ENCODE results near the gene ARIH2. TPM values are rescaled to one million over a fixed set of nuclear protein-coding genes. Genes with fewer than 3 reads are reported as not detected.

The ARIH2 gene
- total RNA-seq, 2 donors from 2014 or later: 70.9 to 125 TPM

DNA sequence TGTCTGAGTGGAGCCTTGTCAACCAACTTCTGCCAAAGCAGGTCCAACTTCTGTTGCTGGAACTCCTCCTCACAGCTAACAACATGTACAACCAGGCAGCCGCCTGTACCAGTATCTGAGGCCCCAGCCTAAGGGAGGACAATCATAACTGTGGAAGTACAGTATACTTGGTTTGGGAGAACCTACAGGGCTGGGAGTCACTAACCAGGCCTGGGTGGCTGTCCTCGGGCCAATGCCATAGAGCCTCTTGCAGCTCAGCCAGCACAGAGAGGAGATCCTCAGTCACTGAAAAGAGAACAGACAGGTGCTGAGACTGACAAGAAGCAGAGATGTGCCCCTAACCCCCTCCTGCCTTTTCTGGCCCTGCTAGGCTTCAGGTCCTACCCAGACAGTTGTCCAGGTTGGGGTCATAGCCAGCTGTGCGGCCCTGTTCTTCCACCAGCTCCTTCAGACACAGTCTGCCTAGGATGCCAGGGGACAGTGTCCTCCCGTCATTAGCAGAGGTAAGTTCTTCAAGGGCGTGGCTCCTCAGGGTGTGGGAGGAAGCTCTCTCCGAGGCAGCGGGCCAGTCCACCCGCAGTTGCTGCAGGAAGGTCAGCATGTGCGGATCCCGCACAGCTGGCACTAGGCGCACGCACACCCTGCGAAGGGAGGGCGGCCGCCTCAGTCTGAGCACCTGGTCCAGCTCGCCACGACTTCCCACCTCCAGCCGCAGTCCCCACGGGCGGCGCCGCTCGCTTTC, 98.8 kb downstream of the ARIH2 start:
- Histone ChIP-seq H3K9me3 (no peaks in the 10 kb centered on the region), H3K4me3 (peak overlapping the region; percentile 50 to 74), H3K27me3 (replicated peaks; ENCODE audit: insufficient read depth) (no peaks in the 10 kb centered on the region), H3K27ac (peak overlapping the region; percentile 74 to 75), H3K4me1 (replicated peaks) (peaks cover 3% of the 10 kb centered on the region), H3K36me3 (peaks cover 12 to 16% of the 10 kb centered on the region in 2 donors)
- WGBS: 7% methylated on average over 23 of the region's 23 CpGs
- intact Hi-C loops (cut with DNase I): no loop called here
- DNase-seq (ENCODE audit: low spot score): no peak
- no peak for TF ChIP-seq POLR2A (IDR thresholded peaks at IDR 0.05)
- TF ChIP-seq, protein P1, sequence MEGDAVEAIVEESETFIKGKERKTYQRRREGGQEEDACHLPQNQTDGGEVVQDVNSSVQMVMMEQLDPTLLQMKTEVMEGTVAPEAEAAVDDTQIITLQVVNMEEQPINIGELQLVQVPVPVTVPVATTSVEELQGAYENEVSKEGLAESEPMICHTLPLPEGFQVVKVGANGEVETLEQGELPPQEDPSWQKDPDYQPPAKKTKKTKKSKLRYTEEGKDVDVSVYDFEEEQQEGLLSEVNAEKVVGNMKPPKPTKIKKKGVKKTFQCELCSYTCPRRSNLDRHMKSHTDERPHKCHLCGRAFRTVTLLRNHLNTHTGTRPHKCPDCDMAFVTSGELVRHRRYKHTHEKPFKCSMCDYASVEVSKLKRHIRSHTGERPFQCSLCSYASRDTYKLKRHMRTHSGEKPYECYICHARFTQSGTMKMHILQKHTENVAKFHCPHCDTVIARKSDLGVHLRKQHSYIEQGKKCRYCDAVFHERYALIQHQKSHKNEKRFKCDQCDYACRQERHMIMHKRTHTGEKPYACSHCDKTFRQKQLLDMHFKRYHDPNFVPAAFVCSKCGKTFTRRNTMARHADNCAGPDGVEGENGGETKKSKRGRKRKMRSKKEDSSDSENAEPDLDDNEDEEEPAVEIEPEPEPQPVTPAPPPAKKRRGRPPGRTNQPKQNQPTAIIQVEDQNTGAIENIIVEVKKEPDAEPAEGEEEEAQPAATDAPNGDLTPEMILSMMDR (IDR thresholded peaks at IDR 0.05): no peak
- TF ChIP-seq POLR2AphosphoS5 (IDR thresholded peaks at IDR 0.05): no peak

DNA sequence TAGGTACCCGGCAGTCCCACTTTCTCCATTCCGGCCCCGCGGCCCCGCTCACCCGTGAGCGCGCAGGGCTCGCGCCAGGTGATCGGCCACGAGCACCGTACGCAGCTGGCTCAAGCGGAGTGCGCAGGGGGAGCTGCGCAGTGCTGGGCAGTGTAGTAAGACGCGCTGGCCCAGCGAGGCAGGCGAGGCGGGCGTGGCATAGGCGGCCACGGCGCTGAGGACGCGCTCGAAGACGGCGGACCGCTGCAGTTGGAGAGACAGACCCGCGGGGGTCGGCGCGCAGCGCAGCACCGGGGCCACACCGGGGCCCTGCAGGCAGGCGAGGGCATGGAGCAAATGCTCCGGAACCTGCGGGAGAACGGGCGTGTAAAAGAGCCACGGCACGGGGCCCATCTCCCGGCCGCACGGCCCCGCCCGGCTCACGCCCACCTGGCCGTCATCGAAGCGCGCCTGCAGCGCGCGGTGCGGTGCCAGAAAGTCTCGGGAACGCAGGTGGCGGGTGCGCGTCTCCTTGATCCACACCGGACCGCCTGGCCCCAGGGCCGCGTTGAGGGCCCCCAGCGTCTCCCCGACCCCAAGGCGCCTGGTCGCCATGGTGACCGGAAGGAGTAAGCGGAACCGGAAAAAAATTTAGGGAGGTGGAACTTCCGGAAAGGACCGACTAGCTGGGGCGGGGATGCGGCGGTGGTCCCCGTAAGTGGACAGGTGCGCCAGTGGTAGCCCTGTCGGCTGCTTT, 99.5 kb downstream of the ARIH2 start, which contains the start of gene DALRD3:
Gene DALRD3 (minus strand): TSS at position 610 of the 736 bp plus-strand sequence. CDS start 16 bp downstream, at position 594.
- Histone ChIP-seq H3K9me3 (no peaks in the 10 kb centered on the region), H3K27me3 (replicated peaks; ENCODE audit: insufficient read depth) (no peaks in the 10 kb centered on the region), H3K4me3 (peak within 1 kb of the TSS; percentile 50 to 74), H3K36me3 (peaks cover 12 to 16% of the 10 kb centered on the region in 2 donors), H3K4me1 (replicated peaks) (peaks cover 3% of the 10 kb centered on the region), H3K27ac (peak within 1 kb of the TSS; percentile 74 to 75)
- WGBS: 1% methylated on average over 35 of the region's 85 CpGs
- TF ChIP-seq POLR2A (IDR thresholded peaks at IDR 0.05): peak; percentile 47
- TF ChIP-seq, protein P1 (IDR thresholded peaks at IDR 0.05): peak in 1 of 4 experiments; percentile 1
- TF ChIP-seq POLR2AphosphoS5 (IDR thresholded peaks at IDR 0.05): peak; percentile 66
- DNase-seq (ENCODE audit: low spot score): peak; percentile 58
- intact Hi-C loops (cut with DNase I): no loop called here

DNA sequence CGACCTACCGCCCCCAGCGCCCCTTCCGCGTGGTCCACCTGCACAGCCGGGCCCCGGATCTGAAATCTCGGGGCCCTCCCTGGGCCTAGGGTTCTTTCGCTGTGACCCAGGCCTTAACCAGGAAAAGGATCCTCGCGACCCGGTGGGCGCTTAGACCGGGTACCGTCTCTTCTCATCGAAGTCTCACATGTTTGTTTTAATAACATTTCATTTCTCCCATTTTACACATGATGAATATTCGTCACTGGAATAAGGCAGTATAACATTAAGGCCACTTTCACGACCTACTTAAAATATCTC, 100.0 kb downstream of the ARIH2 start:
- WGBS: 3% methylated on average over 18 of the region's 18 CpGs
- H3K4me1 ChIP-seq (replicated peaks): peaks cover 3% of the 10 kb centered on the region
- intact Hi-C loops (cut with DNase I): no loop called here

DNA sequence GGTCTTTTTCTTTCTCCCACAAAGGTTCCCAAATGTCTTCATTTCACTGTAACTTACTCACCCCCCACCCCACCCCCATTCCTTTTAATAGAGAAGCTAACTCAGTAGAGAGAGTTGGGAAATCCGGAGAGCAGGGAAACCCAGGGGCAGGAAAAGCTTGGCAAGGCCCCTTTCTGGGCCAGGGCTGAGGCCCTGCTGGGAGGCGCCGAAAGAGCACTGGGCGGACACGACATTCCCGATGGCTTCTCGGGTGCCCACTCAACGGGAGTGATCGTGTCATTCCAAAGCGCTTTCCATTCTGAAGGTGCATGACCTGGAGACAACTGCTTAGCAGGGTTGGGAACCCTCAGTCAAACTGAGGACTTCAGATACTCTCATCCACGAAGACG, 101.3 kb downstream of the ARIH2 start:
- Histone ChIP-seq H3K9me3 (no peaks in the 10 kb centered on the region), H3K27me3 (replicated peaks; ENCODE audit: insufficient read depth) (no peaks in the 10 kb centered on the region), H3K4me3 (peak overlapping the region; percentile 79 to 86), H3K27ac (peak overlapping the region; percentile 99 to 100), H3K4me1 (replicated peaks) (peaks cover 3% of the 10 kb centered on the region), H3K36me3 (peaks cover 10 to 15% of the 10 kb centered on the region in 2 donors)
- WGBS: 36% methylated on average over 12 of the region's 12 CpGs
- DNase-seq (ENCODE audit: low spot score): no peak
- intact Hi-C loops (cut with DNase I): loop anchor here (5.0 kb wide), 1 partner anchor 72 kb away; the partner anchor contains the start of gene QRICH1
- TF ChIP-seq, protein P1 (IDR thresholded peaks at IDR 0.05): no peak
- no peak for TF ChIP-seq POLR2A (IDR thresholded peaks at IDR 0.05)
- no peak for TF ChIP-seq POLR2AphosphoS5 (IDR thresholded peaks at IDR 0.05)

More for the DNA sequence above, 100.0 kb downstream of the ARIH2 start:
- TF ChIP-seq, protein P1 (IDR thresholded peaks at IDR 0.05): no peak
- no peak for TF ChIP-seq POLR2A (IDR thresholded peaks at IDR 0.05)
- no peak for TF ChIP-seq POLR2AphosphoS5 (IDR thresholded peaks at IDR 0.05)
- peak overlapping the region; percentile 74 to 75 for H3K27ac ChIP-seq
- H3K9me3 ChIP-seq: no peaks in the 10 kb centered on the region
- no peak for DNase-seq (ENCODE audit: low spot score)
- peak overlapping the region; percentile 50 to 74 for H3K4me3 ChIP-seq
- H3K36me3 ChIP-seq: peaks cover 12 to 16% of the 10 kb centered on the region in 2 donors
- no peaks in the 10 kb centered on the region for H3K27me3 ChIP-seq (replicated peaks; ENCODE audit: insufficient read depth)
